ENCODE measurements around the gene SLC22A1. TPM values are rescaled to one million over a fixed set of nuclear protein-coding genes. Genes with fewer than 3 reads are reported as not detected.
"Not testable (repeated sequence)": the region's sequence is repeated elsewhere in the genome, so short reads cannot be mapped to it uniquely, and the experiment has no call there.

SLC22A1 gene
- total and polyA plus RNA-seq, 4 donors: 0.72 to 2.5 (median 1.3) TPM

- 89 to 90% methylated on average over 4 of the region's 4 CpGs for WGBS, 2 donors
- Histone ChIP-seq H3K36me3 (ENCODE audit: control insufficient read depth in 4 of 4, insufficient read depth in 4 of 4, low read length in 4 of 4) (peaks cover 0 to 12% (median 4%) of the 10 kb centered on the region in 4 donors), H3K27me3 (ENCODE audit: control insufficient read depth in 3 of 3, insufficient read depth in 3 of 3, low read length in 2 of 3) (no peaks in the 10 kb centered on the region), H3K4me3 (no peak overlapping the region), H3K27ac (ENCODE audit: low read depth in 1 of 2, low read length in 1 of 2) (no peak overlapping the region), H3K9me3 (ENCODE audit: control insufficient read depth in 4 of 4, insufficient read depth in 3 of 4, low read length in 3 of 4) (peaks cover 0 to 3% (median 0%) of the 10 kb centered on the region in 4 donors), H3K9ac (ENCODE audit: insufficient read depth in 1 of 2, low read length in 2 of 2) (no peak overlapping the region), H3K4me1 (ENCODE audit: control insufficient read depth in 5 of 5, insufficient read depth in 5 of 5, low read length in 5 of 5) (no peaks in the 10 kb centered on the region)
- ATAC-seq (ENCODE audit: insufficient read depth, low FRiP score) (no peak), DNase-seq (no peak)
- no peak for TF ChIP-seq CTCF (IDR thresholded peaks at IDR 0.05; ENCODE audit: control extremely low read depth, extremely low read depth)
Measured at GRCh38 chr6:160111806-160112205, 9.8 kb upstream of the SLC22A1 start.

- no peak overlapping the region for H3K4me3 ChIP-seq
- H3K4me1 ChIP-seq (ENCODE audit: control insufficient read depth in 5 of 5, insufficient read depth in 5 of 5, low read length in 5 of 5): no peaks in the 10 kb centered on the region
- H3K9ac ChIP-seq (ENCODE audit: insufficient read depth in 1 of 2, low read length in 2 of 2): no peak overlapping the region
- DNase-seq (no peak), ATAC-seq (ENCODE audit: insufficient read depth, low FRiP score) (no peak)
- whole genome bisulfite sequencing, 2 donors: 96% methylated on average over 6 of the region's 6 CpGs
- peaks cover 0 to 7% (median 0%) of the 10 kb centered on the region in 4 donors for H3K9me3 ChIP-seq (ENCODE audit: control insufficient read depth in 4 of 4, insufficient read depth in 3 of 4, low read length in 3 of 4)
- peaks cover 0 to 10% (median 4%) of the 10 kb centered on the region in 4 donors for H3K36me3 ChIP-seq (ENCODE audit: control insufficient read depth in 4 of 4, insufficient read depth in 4 of 4, low read length in 4 of 4)
- no peak for TF ChIP-seq CTCF (IDR thresholded peaks at IDR 0.05; ENCODE audit: control extremely low read depth, extremely low read depth)
- no peak overlapping the region for H3K27ac ChIP-seq (ENCODE audit: low read depth in 1 of 2, low read length in 1 of 2)
- H3K27me3 ChIP-seq (ENCODE audit: control insufficient read depth in 3 of 3, insufficient read depth in 3 of 3, low read length in 2 of 3): no peaks in the 10 kb centered on the region
Measured at GRCh38 chr6:160112628-160113299, 8.9 kb upstream of the SLC22A1 start.

DNA sequence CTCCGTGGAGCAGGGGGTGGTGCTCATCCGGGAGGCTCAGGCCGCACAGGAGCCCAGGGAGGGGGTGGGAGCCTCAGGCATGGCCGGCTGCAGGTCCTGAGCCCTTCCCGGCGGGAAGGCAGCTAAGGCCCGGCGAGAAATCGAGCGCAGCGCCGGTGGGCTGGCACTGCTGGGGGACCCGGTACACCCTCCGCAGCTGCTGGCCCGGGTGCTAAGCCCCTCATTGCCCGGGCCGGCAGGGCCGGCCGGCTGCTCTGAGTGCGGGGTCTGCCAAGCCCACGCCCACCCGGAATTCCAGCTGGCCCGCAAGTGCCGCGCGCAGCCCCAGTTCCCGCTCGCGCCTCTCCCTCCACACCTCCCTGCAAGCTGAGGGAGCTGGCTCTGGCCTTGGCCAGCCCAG lies 7.1 kb upstream of the SLC22A1 start:
- not testable (repeated sequence) for H3K9me3 ChIP-seq (ENCODE audit: control insufficient read depth in 4 of 4, insufficient read depth in 3 of 4, low read length in 3 of 4); H3K4me1 ChIP-seq (ENCODE audit: control insufficient read depth in 5 of 5, insufficient read depth in 5 of 5, low read length in 5 of 5); ATAC-seq (ENCODE audit: insufficient read depth, low FRiP score); DNase-seq; H3K36me3 ChIP-seq (ENCODE audit: control insufficient read depth in 4 of 4, insufficient read depth in 4 of 4, low read length in 4 of 4); H3K9ac ChIP-seq (ENCODE audit: insufficient read depth in 1 of 2, low read length in 2 of 2); H3K27me3 ChIP-seq (ENCODE audit: control insufficient read depth in 3 of 3, insufficient read depth in 3 of 3, low read length in 2 of 3); H3K4me3 ChIP-seq; H3K27ac ChIP-seq (ENCODE audit: low read depth in 1 of 2, low read length in 1 of 2)
- WGBS, 2 donors: 97% methylated on average over 25 to 29 of the region's 29 CpGs

DNA sequence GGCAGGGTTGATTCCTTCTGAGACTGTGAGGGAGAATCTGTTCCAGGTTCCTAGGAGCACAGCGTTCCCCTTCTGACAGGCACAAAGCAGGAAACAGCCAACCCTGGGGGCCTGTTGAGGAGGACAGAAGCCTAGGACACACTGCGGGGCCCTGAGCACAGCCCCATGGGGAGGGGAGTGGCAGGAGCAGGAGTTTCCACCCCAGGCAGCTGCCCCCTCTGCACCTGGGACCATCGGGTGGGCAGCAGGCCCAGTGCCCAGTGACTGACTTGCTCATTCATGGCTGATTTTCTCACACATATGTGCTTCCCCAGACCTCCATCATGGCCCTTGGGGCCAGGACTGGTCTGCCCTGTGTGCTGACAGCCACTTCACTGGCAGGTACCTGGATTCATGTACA lies 6.2 kb upstream of the SLC22A1 start:
- H3K4me3 ChIP-seq: no peak overlapping the region
- ATAC-seq (ENCODE audit: insufficient read depth, low FRiP score) (no peak), DNase-seq (no peak)
- H3K9ac ChIP-seq (ENCODE audit: insufficient read depth in 1 of 2, low read length in 2 of 2): no peak overlapping the region
- H3K9me3 ChIP-seq (ENCODE audit: control insufficient read depth in 4 of 4, insufficient read depth in 3 of 4, low read length in 3 of 4): peaks cover 0 to 10% (median 0%) of the 10 kb centered on the region in 4 donors
- H3K4me1 ChIP-seq (ENCODE audit: control insufficient read depth in 5 of 5, insufficient read depth in 5 of 5, low read length in 5 of 5): no peaks in the 10 kb centered on the region
- WGBS, 2 donors: 98 to 99% methylated on average over 3 of the region's 3 CpGs
- no peak for TF ChIP-seq CTCF (IDR thresholded peaks at IDR 0.05; ENCODE audit: control extremely low read depth, extremely low read depth)
- peaks cover 0 to 5% (median 0%) of the 10 kb centered on the region in 4 donors for H3K36me3 ChIP-seq (ENCODE audit: control insufficient read depth in 4 of 4, insufficient read depth in 4 of 4, low read length in 4 of 4)
- no peaks in the 10 kb centered on the region for H3K27me3 ChIP-seq (ENCODE audit: control insufficient read depth in 3 of 3, insufficient read depth in 3 of 3, low read length in 2 of 3)
- H3K27ac ChIP-seq (ENCODE audit: low read depth in 1 of 2, low read length in 1 of 2): no peak overlapping the region
